Endothelial cell of umbilical vein (primary cell): ENCODE results near the gene ROBO2. TPM values are rescaled to one million over a fixed set of nuclear protein-coding genes. Genes with fewer than 3 reads are reported as not detected.

Experiments used
- BruUV-seq: library from RNA; stranded (reverse); fragments of 400-500 nt; replicated peaks from 2 replicates; lab custom pipeline; 2021; lab: Mats Ljungman, UMichigan
- CTCF ChIA-PET: fragments of 300-600, 350-600 bp; sonication (Branson Sonifier 250); formaldehyde crosslinking; loops from one replicate; lab custom pipeline; 2021; ENCODE audit warnings: antibody characterized with exemption, inconsistent platforms; lab: Charles Lee
- POLR2A ChIA-PET: fragments of 300-600, 350-600 bp; sonication (Branson Sonifier 250); formaldehyde crosslinking; loops from one replicate; lab custom pipeline; 2021; ENCODE audit warnings: antibody characterized with exemption, inconsistent platforms; lab: Charles Lee
- DNase-seq: peaks from one replicate; pipeline ENCODE4 v3.0.0-alpha.2; 2011; ENCODE audit warnings: low read depth, low spot score
- FAIRE-seq: peaks from 2 replicates; lab custom pipeline; 2011; peaks lifted over from hg19 to GRCh38; lab: Jason Lieb, UNC
- H2AFZ ChIP-seq: 2 replicates; pipeline ENCODE4 v1.6.0; 2012; ENCODE audit warnings: low read depth, low read length, control low read depth, inconsistent platforms
- H3K27ac ChIP-seq: 2 replicates; pipeline ENCODE4 v1.5.1; 2011; ENCODE audit warnings: low read depth, mild to moderate bottlenecking, control low read depth, low read length, moderate library complexity; ENCODE audit not compliant: insufficient read depth
- H3K27me3 ChIP-seq, 2 experiments: 2 replicates each; pipeline versions ENCODE4 v1.6.0 to v1.6.1; 2011; ENCODE audit warnings: low read length in 2 of 2, mixed read lengths in 1 of 2; ENCODE audit not compliant: control insufficient read depth in 2 of 2, insufficient read depth in 2 of 2
- H3K36me3 ChIP-seq, 2 experiments: 2 replicates in 1 of 2; 3 replicates in 1 of 2; pipeline ENCODE4 v1.5.1; 2011; ENCODE audit warnings: low read length in 2 of 2, mild to moderate bottlenecking in 1 of 2, moderate library complexity in 1 of 2; ENCODE audit not compliant: control insufficient read depth in 2 of 2, insufficient read depth in 2 of 2; ENCODE audit errors: extremely low read depth in 1 of 2
- H3K4me1 ChIP-seq: 3 replicates; pipeline ENCODE4 v1.5.1; 2011; ENCODE audit warnings: mild to moderate bottlenecking, low read length; ENCODE audit not compliant: control insufficient read depth, insufficient read depth; ENCODE audit errors: extremely low read depth
- H3K4me2 ChIP-seq: 2 replicates; pipeline ENCODE4 v1.6.1; 2011; ENCODE audit warnings: low read length, control low read depth, mixed read lengths; ENCODE audit not compliant: insufficient read depth
- H3K4me3 ChIP-seq, 3 experiments: fragments of 200-600 bp in 1 of 3; sonication (generic), shearing (Covaris generic) in 1 of 3; replicated peaks in 1 of 3; 2 replicates each; pipeline ENCODE4 v1.5.1; 2011 to 2016; ENCODE audit warnings: control low read depth in 3 of 3, low read length in 3 of 3, mild to moderate bottlenecking in 2 of 3, inconsistent platforms in 1 of 3, low read depth in 1 of 3, moderate library complexity in 1 of 3; ENCODE audit not compliant: insufficient read depth in 1 of 3
- H3K79me2 ChIP-seq: 2 replicates; pipeline ENCODE4 v1.6.0; 2012; ENCODE audit warnings: low read length, inconsistent platforms; ENCODE audit not compliant: control insufficient read depth, insufficient read depth
- H3K9ac ChIP-seq: replicated peaks from 2 replicates; pipeline ENCODE3; 2011; ENCODE audit warnings: low read length, control low read depth; ENCODE audit not compliant: insufficient read depth; ENCODE audit errors: extremely low read depth
- H3K9me1 ChIP-seq: replicated peaks from 3 replicates; pipeline ENCODE4 v1.6.0; 2011; ENCODE audit warnings: mild to moderate bottlenecking, low read length; ENCODE audit not compliant: control insufficient read depth, insufficient read depth; ENCODE audit errors: extremely low read depth
- H3K9me3 ChIP-seq: replicated peaks from 2 replicates; pipeline ENCODE4 v1.5.1; 2012; ENCODE audit warnings: low read length, inconsistent platforms; ENCODE audit not compliant: control insufficient read depth, insufficient read depth
- H4K20me1 ChIP-seq: replicated peaks from 2 replicates; pipeline ENCODE3; 2011; ENCODE audit warnings: mild to moderate bottlenecking, low read length; ENCODE audit not compliant: control insufficient read depth, insufficient read depth; ENCODE audit errors: extremely low read depth
- FOS ChIP-seq: IDR thresholded peaks from 2 replicates; pipeline ENCODE4 v1.6.1; 2011; ENCODE audit warnings: mild to moderate bottlenecking, low read length, moderate library complexity, borderline replicate concordance; ENCODE audit not compliant: insufficient read depth
- GATA2 ChIP-seq: IDR thresholded peaks from 2 replicates; pipeline ENCODE4 v1.7.0; 2011; ENCODE audit warnings: low read depth, mild to moderate bottlenecking, moderate library complexity, mixed read lengths, low read length; ENCODE audit not compliant: insufficient read length, insufficient read depth
- JUN ChIP-seq: IDR thresholded peaks from 2 replicates; pipeline ENCODE4 v1.6.1; 2011; ENCODE audit warnings: borderline replicate concordance, low read depth; ENCODE audit not compliant: insufficient read length, insufficient read depth
- MYC ChIP-seq: IDR thresholded peaks from one replicate; pipeline ENCODE4 v1.6.1; 2011; ENCODE audit warnings: mild to moderate bottlenecking, low read depth, low read length
- POLR2A ChIP-seq: IDR thresholded peaks from 2 replicates; pipeline ENCODE4 v1.6.1; 2012; ENCODE audit warnings: low read depth, mild to moderate bottlenecking, control low read depth, low read length
- POLR2AphosphoS5 ChIP-seq: IDR thresholded peaks from 2 replicates; pipeline ENCODE4 v1.6.1; 2012; ENCODE audit warnings: low read depth, mild to moderate bottlenecking, control low read depth, low read length, moderate library complexity; ENCODE audit not compliant: insufficient read depth
- dilution Hi-C: fragments of 300-500 bp; cut with MboI; formaldehyde crosslinking; loops from one replicate; pipeline ENCODE4 v1.15.0; 2019; ENCODE audit warnings: low sequenced_read_pairs; ENCODE audit not compliant: extremely low pct_ligation_motif_present
- intact Hi-C: fragments of 100-400 bp; cut with micrococcal nuclease; formaldehyde crosslinking; loops from one replicate; pipeline ENCODE4 v1.10.0; 2022
- polyA plus RNA-seq, 4 experiments: library from polyadenylated mRNA; depleted of rRNA in 3 of 4; stranded (reverse) in 3 of 4; unstranded in 1 of 4; fragments of >200 nt; gene quantifications; 2 replicates each; pipeline versions ENCODE4 v1.2.1 to v1.2.3, GENCODE V29; 2011 to 2012; ENCODE audit warnings: missing spikeins in 1 of 4
- total RNA-seq: library from RNA; stranded (reverse); gene quantifications from 2 replicates; pipeline ENCODE4 v1.2.3, GENCODE V29; 2021
- TF ChIP-seq, protein P1 (sequence below), 2 donors: IDR thresholded peaks; 1 replicate in 1 of 2; 2 replicates in 1 of 2; pipeline ENCODE4 v1.5.1; 2011; ENCODE audit warnings: low read length in 2 of 2, mild to moderate bottlenecking in 2 of 2, moderate library complexity in 2 of 2, control low read depth in 1 of 2, inconsistent platforms in 1 of 2, low read depth in 1 of 2; ENCODE audit not compliant: insufficient read depth in 1 of 2; ENCODE audit errors: extremely low read depth in 1 of 2
- TF ChIP-seq, protein P2 (sequence below): IDR thresholded peaks from 2 replicates; pipeline ENCODE4 v1.6.1; 2011; ENCODE audit not compliant: insufficient read depth, insufficient read length

ROBO2 gene
- total and polyA plus RNA-seq, 2 donors (not counting 3 experiments of a cell fraction or from before 2014, with no cell fraction given): not detected

DNA sequence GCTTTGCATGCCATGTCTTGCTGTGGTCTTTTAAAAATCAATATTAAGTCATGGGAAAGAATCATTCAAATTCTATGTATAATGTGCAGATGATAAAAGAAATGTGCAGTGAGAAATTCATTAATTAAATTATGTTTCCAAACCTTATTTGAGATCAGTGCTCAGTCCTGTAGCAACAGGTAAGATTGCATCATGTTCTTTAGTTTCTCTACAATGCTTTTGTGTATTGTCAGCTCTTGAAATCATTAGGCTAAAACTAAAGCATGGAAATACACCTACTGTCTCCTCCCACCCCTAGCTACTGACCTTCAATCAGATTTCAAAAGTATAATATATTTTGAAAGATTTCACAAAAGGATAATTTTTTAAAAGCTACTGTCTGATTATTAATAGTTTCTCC is 612.7 kb downstream of the ROBO2 start:
- no peak for FAIRE-seq
- POLR2A ChIA-PET: no interaction called here

More for the DNA sequence above, 612.7 kb downstream of the ROBO2 start:
- Histone ChIP-seq H2AFZ (no peak overlapping the region), H3K9me1 (no peaks in the 10 kb centered on the region), H3K9ac (no peak overlapping the region), H4K20me1 (no peaks in the 10 kb centered on the region), H3K4me2 (no peak overlapping the region), H3K36me3 (no peaks in the 10 kb centered on the region), H3K79me2 (no peaks in the 10 kb centered on the region), H3K27me3 (no peaks in the 10 kb centered on the region), H3K27ac (no peak overlapping the region), H3K9me3 (no peaks in the 10 kb centered on the region), H3K4me3 (no peak overlapping the region), H3K4me1 (no peaks in the 10 kb centered on the region)
- dilution Hi-C loops: no loop called here
- CTCF ChIA-PET: no interaction called here
- TF ChIP-seq MYC (no peak), GATA2 (no peak), JUN (no peak), FOS (no peak), POLR2AphosphoS5 (no peak), POLR2A (no peak)
- TF ChIP-seq, protein P1, sequence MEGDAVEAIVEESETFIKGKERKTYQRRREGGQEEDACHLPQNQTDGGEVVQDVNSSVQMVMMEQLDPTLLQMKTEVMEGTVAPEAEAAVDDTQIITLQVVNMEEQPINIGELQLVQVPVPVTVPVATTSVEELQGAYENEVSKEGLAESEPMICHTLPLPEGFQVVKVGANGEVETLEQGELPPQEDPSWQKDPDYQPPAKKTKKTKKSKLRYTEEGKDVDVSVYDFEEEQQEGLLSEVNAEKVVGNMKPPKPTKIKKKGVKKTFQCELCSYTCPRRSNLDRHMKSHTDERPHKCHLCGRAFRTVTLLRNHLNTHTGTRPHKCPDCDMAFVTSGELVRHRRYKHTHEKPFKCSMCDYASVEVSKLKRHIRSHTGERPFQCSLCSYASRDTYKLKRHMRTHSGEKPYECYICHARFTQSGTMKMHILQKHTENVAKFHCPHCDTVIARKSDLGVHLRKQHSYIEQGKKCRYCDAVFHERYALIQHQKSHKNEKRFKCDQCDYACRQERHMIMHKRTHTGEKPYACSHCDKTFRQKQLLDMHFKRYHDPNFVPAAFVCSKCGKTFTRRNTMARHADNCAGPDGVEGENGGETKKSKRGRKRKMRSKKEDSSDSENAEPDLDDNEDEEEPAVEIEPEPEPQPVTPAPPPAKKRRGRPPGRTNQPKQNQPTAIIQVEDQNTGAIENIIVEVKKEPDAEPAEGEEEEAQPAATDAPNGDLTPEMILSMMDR (IDR thresholded peaks at IDR 0.05; ENCODE audit: extremely low read depth in 1 of 2, insufficient read depth in 1 of 2, low read depth in 1 of 2, low read length in 2 of 2): no peak
- TF ChIP-seq, protein P2, sequence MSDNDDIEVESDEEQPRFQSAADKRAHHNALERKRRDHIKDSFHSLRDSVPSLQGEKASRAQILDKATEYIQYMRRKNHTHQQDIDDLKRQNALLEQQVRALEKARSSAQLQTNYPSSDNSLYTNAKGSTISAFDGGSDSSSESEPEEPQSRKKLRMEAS: no peak
- intact Hi-C loops: no loop called here
- no TSS peak for BruUV-seq
- no peak for DNase-seq
